ENCODE measurements around the gene RERE.

RERE gene

GRCh38 chr1:8474369-8474768 is 343.1 kb downstream of the RERE start:
- DNase-seq (ENCODE audit: low spot score), result no peak
- TF ChIP-seq CTCF (IDR thresholded peaks at IDR 0.05; ENCODE audit: extremely low read depth, insufficient read depth, missing control alignments), result no peak
- in situ Hi-C loops (cut with MboI; ENCODE audit: low pct_unique_long_range_greater_than_20kb, low sequenced_read_pairs, unreplicated experiment), result no loop called here

- TF ChIP-seq CTCF (IDR thresholded peaks at IDR 0.05; ENCODE audit: extremely low read depth, insufficient read depth, missing control alignments), result no peak
- in situ Hi-C loops (cut with MboI; ENCODE audit: low pct_unique_long_range_greater_than_20kb, low sequenced_read_pairs, unreplicated experiment), result no loop called here
- no peak for DNase-seq (ENCODE audit: low spot score)
Observed at GRCh38 chr1:8473891-8474300, 343.5 kb downstream of the RERE start.

- TF ChIP-seq CTCF (IDR thresholded peaks at IDR 0.05; ENCODE audit: extremely low read depth, insufficient read depth, missing control alignments), result no peak
- in situ Hi-C loops (cut with MboI; ENCODE audit: low pct_unique_long_range_greater_than_20kb, low sequenced_read_pairs, unreplicated experiment), result no loop called here
- no peak for DNase-seq (ENCODE audit: low spot score)
Observed at GRCh38 chr1:8473121-8473875, 344.1 kb downstream of the RERE start.

GRCh38 chr1:8472668-8473067 is 344.8 kb downstream of the RERE start:
- peak; percentile 50 for DNase-seq (ENCODE audit: low spot score)
- in situ Hi-C loops (cut with MboI; ENCODE audit: low pct_unique_long_range_greater_than_20kb, low sequenced_read_pairs, unreplicated experiment), result no loop called here

GRCh38 chr1:8471451-8471850 is 346.0 kb downstream of the RERE start:
- no peak for TF ChIP-seq CTCF (IDR thresholded peaks at IDR 0.05; ENCODE audit: extremely low read depth, insufficient read depth, missing control alignments)
- in situ Hi-C loops (cut with MboI; ENCODE audit: low pct_unique_long_range_greater_than_20kb, low sequenced_read_pairs, unreplicated experiment), result no loop called here
- no peak for DNase-seq (ENCODE audit: low spot score)

More at GRCh38 chr1:8472668-8473067, 344.8 kb downstream of the RERE start:
- no peak for TF ChIP-seq CTCF (IDR thresholded peaks at IDR 0.05; ENCODE audit: extremely low read depth, insufficient read depth, missing control alignments)

- no peak for TF ChIP-seq CTCF (IDR thresholded peaks at IDR 0.05; ENCODE audit: extremely low read depth, insufficient read depth, missing control alignments)
- in situ Hi-C loops (cut with MboI; ENCODE audit: low pct_unique_long_range_greater_than_20kb, low sequenced_read_pairs, unreplicated experiment), result no loop called here
- DNase-seq (ENCODE audit: low spot score), result no peak
Observed at GRCh38 chr1:8468751-8469150, 348.7 kb downstream of the RERE start.

Data from GM13977 (cell line).